Adipose tissue (tissue), 3 donors: ENCODE data around the gene PPP1R12A. TPM values are rescaled to one million over a fixed set of nuclear protein-coding genes. Genes with fewer than 3 reads are reported as not detected.
A peak's percentile ranks its signal among the peaks of the same experiment; 100 is the strongest.

ENCODE experiments used
- H3K27ac ChIP-seq: one replicate; pipeline ENCODE4 v1.5.1; 2013; ENCODE audit warnings: low read depth, low read length
- WGBS, 3 donors: extraction: QIAGEN DNeasy Blood & Tissue Kit; methylation state at CpG; one replicate each; pipeline ENCODE4 v1.1.7; 2013; 5-methylcytosine and 5-hydroxymethylcytosine counted together
- polyA plus RNA-seq, 3 donors: library from polyadenylated mRNA; stranded (reverse); fragments of 200-250 nt; gene quantifications; one replicate each; pipeline ENCODE4 v1.2.3, GENCODE V29; 2013
- donor health status: healthy with polysubstance abuse.
- donor health status: Bipolar disorder and iron deficiency.
- donor health status: healthy.

PPP1R12A gene
- polyA plus RNA-seq, 3 donors, result 6.2 to 18.2 (median 15.4) TPM

GRCh38 chr12:79939728-79940310 is 4.9 kb upstream of the PPP1R12A start:
- no peak overlapping the region for H3K27ac ChIP-seq
- WGBS, 3 donors, result 53 to 87% (median 58%) methylated on average over 1 of the region's 1 CpG

- no peak overlapping the region for H3K27ac ChIP-seq
- WGBS, 3 donors, result 82 to 100% (median 96%) methylated on average over 1 of the region's 1 CpG
Measured at GRCh38 chr12:79938843-79939242, 3.9 kb upstream of the PPP1R12A start.

DNA sequence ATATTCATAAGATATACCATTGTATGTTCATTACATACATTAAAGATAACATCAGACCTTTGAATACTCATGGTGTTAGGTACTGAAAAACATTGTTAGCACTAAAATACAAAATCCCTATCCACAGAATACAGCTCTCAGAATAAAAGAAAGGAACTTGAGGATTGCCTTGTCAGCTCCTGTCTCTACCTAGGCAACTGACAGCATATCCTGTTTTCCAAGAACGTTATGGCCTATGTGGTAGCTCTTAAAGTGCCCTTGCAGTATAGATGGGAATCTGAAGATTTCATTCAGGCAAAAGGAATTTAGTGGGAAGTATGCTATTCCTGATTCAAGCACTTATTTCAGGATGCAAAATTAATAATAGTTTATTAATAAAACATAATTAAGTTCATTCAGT is 1.8 kb upstream of the PPP1R12A start:
- H3K27ac ChIP-seq, result no peak overlapping the region
- WGBS, 3 donors, result 0 to 6% (median 4%) methylated on average over 1 of the region's 1 CpG

- no peak overlapping the region for H3K27ac ChIP-seq
- WGBS, 3 donors, result 8 to 12% (median 8%) methylated on average over 10 of the region's 10 CpGs
Measured at GRCh38 chr12:79935624-79936345, 888 bp upstream of the PPP1R12A start.

- peak overlapping the region; percentile 97 for H3K27ac ChIP-seq
- 0 to 1% (median 0%) methylated on average over 48 to 53 of the region's 53 CpGs for WGBS, 3 donors
Measured at GRCh38 chr12:79934281-79935020, 446 bp downstream of the PPP1R12A start.

- peak overlapping the region; percentile 97 for H3K27ac ChIP-seq
- 0 to 1% (median 1%) methylated on average over 15 of the region's 15 CpGs for WGBS, 3 donors
Measured at GRCh38 chr12:79933532-79934264, 1.2 kb downstream of the PPP1R12A start.

DNA sequence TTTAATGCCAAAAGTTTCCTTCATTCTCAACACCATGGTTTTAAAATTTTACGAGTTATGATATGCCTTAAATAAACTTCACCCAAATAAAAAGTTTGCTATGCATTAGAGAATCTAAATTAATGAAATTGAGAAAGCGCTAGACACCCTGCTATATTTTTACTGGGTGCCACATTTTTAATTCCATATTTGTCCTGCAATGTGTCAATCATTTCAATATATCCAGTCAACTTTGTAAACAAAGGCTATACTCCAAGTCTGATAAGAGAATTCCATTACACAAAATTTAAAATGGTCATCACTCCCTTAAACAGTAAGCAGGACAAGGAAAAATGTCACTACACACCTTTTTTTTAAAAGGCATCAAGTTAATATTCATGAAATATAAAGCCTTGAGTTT is 1.9 kb downstream of the PPP1R12A start:
- no peak overlapping the region for H3K27ac ChIP-seq
- 42 to 66% (median 59%) methylated on average over 2 of the region's 2 CpGs for WGBS, 3 donors

GRCh38 chr12:79932357-79932756 is 2.5 kb downstream of the PPP1R12A start:
- no peak overlapping the region for H3K27ac ChIP-seq
- WGBS, 3 donors, result 27 to 30% (median 30%) methylated on average over 5 of the region's 5 CpGs

- no peak overlapping the region for H3K27ac ChIP-seq
- 93 to 94% (median 93%) methylated on average over 10 of the region's 10 CpGs for WGBS, 3 donors
Measured at GRCh38 chr12:79929065-79929464, 5.8 kb downstream of the PPP1R12A start.

DNA sequence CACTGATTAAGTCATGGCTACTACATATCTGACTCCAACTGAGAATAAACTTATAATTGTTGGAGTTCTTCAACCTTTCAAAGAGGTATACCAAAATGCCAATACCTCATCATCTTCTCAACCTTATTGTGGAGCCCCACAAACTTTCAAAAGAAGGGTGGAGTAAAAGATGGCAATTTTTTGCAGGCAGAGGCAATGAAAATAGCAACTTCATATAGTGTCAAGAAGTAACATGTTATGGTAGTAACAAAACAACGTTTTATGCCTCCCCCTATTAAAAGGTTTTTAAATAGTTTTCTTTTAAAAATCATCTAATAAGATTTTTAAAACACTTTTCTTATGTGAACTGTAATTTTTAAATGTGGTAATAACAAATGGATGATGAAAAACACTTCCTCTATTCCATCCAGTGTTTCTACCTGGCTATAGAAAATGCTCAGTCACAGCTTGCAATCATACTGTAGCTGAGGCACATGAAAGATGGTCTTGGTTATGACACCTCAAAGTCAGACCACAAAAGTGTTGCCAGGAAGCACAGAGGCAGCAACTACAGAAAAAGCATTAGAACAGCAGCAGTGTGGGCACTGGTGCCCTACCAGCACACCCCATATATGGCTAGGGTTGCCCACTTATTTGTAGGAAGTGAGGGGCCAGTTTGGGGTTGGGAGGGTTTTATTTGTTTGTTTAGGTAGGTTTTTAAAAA is 7.0 kb downstream of the PPP1R12A start:
- 27 to 42% (median 30%) methylated on average over 1 of the region's 1 CpG for WGBS, 3 donors
- no peak overlapping the region for H3K27ac ChIP-seq

DNA sequence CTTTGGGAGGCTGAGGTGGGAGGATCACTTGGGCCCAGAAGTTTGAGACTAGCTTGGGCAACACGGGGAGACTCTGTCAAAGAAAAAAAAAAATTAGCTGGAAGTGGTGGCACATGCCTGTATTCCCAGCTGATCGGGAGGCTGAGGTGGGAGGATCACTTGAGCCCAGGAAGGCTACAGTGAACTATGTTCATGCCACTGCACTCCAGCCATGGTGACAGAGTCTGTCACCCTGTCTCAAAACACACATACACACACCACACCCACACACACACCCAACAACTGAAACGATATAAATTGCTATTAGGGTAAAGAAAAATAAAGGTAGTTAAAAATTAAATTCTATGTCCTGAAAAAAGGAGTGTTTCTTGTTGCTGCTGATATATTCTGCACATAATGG is 7.9 kb downstream of the PPP1R12A start:
- WGBS, 3 donors, result 53 to 61% (median 56%) methylated on average over 3 of the region's 3 CpGs
- no peak overlapping the region for H3K27ac ChIP-seq

DNA sequence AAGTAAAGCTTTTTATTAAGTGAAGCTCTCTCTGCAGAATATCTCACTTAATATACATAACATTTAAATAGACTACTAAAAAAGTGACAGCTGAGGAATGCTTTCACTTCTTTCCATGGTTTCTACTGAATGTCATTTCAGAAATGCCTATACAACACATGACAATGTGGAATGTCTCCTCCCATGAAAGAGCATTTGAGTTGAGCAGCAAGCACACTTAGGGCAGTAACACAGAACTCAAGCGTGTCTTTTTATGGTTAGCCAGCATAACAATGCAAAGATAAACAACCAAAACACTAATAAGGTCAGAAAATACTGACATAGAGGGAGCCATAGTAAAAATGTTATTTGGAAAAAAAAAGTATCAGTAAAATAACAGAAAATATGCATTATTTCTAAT is 9.4 kb downstream of the PPP1R12A start:
- 70 to 81% (median 76%) methylated on average over 1 of the region's 1 CpG for WGBS, 3 donors
- H3K27ac ChIP-seq, result no peak overlapping the region

GRCh38 chr12:79921786-79922185 is 13.1 kb downstream of the PPP1R12A start:
- no peak overlapping the region for H3K27ac ChIP-seq
- WGBS, 3 donors, result 88 to 100% (median 88%) methylated on average over 1 of the region's 1 CpG

GRCh38 chr12:79920421-79921238 is 14.3 kb downstream of the PPP1R12A start:
- no peak overlapping the region for H3K27ac ChIP-seq
- 70 to 80% (median 80%) methylated on average over 5 of the region's 5 CpGs for WGBS, 3 donors

DNA sequence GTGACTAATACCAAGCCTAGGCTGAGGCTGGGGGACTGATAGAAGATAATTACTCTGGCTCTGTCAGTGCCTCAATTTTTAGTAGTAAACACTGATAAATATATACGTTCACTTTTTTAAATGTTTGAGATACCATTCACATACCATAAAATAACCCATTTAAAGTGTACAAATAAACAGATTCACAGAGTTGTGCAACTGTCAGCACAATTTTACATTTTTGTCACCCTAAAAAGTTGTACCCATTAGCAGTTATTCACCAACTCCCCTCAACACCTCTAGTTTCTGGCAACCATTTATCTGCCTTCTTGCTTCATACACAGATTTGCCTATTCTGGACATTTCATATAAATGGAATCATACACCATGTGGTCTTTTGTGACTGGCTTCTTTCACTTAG is 15.1 kb downstream of the PPP1R12A start:
- 79 to 94% (median 92%) methylated on average over 1 of the region's 1 CpG for WGBS, 3 donors
- no peak overlapping the region for H3K27ac ChIP-seq

DNA sequence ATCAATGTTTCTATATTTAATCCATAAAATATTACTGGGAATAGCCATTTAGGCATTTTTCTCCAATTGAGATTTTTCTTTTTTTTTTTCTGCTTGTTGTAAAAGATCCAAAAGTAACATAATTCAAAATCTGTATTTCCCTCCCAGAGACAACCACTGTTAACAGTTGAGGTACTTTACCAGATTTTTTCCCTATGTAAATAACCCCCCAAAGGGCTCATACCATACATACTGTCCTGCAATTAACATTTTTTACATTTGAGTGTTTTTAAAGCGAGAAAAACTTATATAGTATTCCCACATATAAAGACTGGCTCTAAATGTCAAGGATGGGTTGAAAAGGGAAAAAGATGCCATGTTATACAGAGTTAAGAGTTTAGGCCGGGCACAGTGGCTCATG is 18.1 kb downstream of the PPP1R12A start:
- 96 to 98% (median 97%) methylated on average over 2 of the region's 2 CpGs for WGBS, 3 donors
- H3K27ac ChIP-seq, result no peak overlapping the region

- WGBS, 3 donors, result 88 to 90% (median 89%) methylated on average over 6 of the region's 6 CpGs
- no peak overlapping the region for H3K27ac ChIP-seq
Measured at GRCh38 chr12:79911889-79912656, 22.8 kb downstream of the PPP1R12A start.
